ENCODE data around the gene SHE.

SHE gene

GRCh38 chr1:154502066-154502743 lies at the start of gene SHE, which contains the start of gene TDRD10:
Gene SHE, minus strand, starts transcription at chr1:154502412. Its CDS starts 386 bp downstream, at chr1:154502026.
Gene TDRD10, plus strand, starts transcription at chr1:154502219. Its CDS starts 4,685 bp downstream, at chr1:154506904.
- H3K4me3 ChIP-seq (ENCODE audit: low read depth, low read length): no peak within 1 kb of the TSS
- in situ Hi-C loops (cut with HindIII; ENCODE audit: low sequenced_read_pairs): no loop called here
- TF ChIP-seq, protein P1, sequence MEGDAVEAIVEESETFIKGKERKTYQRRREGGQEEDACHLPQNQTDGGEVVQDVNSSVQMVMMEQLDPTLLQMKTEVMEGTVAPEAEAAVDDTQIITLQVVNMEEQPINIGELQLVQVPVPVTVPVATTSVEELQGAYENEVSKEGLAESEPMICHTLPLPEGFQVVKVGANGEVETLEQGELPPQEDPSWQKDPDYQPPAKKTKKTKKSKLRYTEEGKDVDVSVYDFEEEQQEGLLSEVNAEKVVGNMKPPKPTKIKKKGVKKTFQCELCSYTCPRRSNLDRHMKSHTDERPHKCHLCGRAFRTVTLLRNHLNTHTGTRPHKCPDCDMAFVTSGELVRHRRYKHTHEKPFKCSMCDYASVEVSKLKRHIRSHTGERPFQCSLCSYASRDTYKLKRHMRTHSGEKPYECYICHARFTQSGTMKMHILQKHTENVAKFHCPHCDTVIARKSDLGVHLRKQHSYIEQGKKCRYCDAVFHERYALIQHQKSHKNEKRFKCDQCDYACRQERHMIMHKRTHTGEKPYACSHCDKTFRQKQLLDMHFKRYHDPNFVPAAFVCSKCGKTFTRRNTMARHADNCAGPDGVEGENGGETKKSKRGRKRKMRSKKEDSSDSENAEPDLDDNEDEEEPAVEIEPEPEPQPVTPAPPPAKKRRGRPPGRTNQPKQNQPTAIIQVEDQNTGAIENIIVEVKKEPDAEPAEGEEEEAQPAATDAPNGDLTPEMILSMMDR (IDR thresholded peaks at IDR 0.05; ENCODE audit: low read depth, low read length, missing control alignments): no peak
- DNase-seq (ENCODE audit: low read depth): no peak

DNA sequence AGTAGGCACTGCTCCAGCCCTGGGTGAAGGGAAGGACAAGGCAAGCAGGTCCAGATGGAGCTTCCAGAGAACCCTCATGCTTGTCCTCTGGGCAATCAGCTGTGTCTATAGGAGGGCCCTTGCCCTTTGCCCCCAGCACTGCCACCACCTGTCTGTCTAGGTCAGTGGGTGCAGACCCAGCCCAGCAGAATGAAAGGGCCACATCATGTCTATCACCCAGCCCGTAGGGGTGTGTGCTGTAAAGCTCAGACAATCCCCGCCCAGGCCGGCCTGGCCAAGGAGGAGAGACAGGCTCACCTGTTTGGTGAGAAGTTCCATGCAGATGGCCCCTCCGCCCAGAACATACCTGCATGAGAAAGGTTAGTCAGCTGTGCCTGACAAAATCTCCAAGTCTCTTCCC lies 49.3 kb upstream of the SHE start:
- TF ChIP-seq, protein P1 (IDR thresholded peaks at IDR 0.05; ENCODE audit: low read depth, low read length, missing control alignments): no peak
- no peak for DNase-seq (ENCODE audit: low read depth)
- in situ Hi-C loops (cut with HindIII; ENCODE audit: low sequenced_read_pairs): no loop called here
- no peak overlapping the region for H3K4me3 ChIP-seq (ENCODE audit: low read depth, low read length)

GRCh38 chr1:154550657-154551056 lies 48.4 kb upstream of the SHE start:
- TF ChIP-seq, protein P1 (IDR thresholded peaks at IDR 0.05; ENCODE audit: low read depth, low read length, missing control alignments): no peak
- in situ Hi-C loops (cut with HindIII; ENCODE audit: low sequenced_read_pairs): no loop called here
- DNase-seq (ENCODE audit: low read depth): no peak
- no peak overlapping the region for H3K4me3 ChIP-seq (ENCODE audit: low read depth, low read length)

DNA sequence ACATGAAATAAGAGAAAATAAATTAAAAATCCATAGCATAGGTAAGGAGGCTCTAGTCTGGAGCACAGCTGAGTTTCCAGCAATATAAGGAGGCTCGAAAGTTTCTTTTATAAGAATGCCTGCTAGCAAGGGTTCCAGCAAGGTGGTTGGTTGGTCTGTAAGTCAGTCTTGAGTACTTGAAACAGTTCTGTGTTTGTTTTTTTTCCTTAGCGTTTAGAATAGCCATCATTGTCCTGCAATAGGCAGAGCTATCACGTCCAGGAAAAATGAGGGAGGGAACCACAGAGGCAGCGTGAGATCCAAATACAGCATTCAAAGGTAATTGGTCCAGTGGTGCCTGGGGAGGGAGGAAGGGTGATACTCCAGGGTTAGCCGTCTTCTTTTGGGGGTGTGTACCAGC lies 47.9 kb upstream of the SHE start:
- H3K4me3 ChIP-seq (ENCODE audit: low read depth, low read length): no peak overlapping the region
- no peak for DNase-seq (ENCODE audit: low read depth)
- in situ Hi-C loops (cut with HindIII; ENCODE audit: low sequenced_read_pairs): no loop called here
- TF ChIP-seq, protein P1 (IDR thresholded peaks at IDR 0.05; ENCODE audit: low read depth, low read length, missing control alignments): no peak

GRCh38 chr1:154549202-154549770 lies 47.1 kb upstream of the SHE start:
- TF ChIP-seq, protein P1 (IDR thresholded peaks at IDR 0.05; ENCODE audit: low read depth, low read length, missing control alignments): no peak
- H3K4me3 ChIP-seq (ENCODE audit: low read depth, low read length): no peak overlapping the region
- DNase-seq (ENCODE audit: low read depth): no peak
- in situ Hi-C loops (cut with HindIII; ENCODE audit: low sequenced_read_pairs): no loop called here

- TF ChIP-seq, protein P1 (IDR thresholded peaks at IDR 0.05; ENCODE audit: low read depth, low read length, missing control alignments): no peak
- no peak for DNase-seq (ENCODE audit: low read depth)
- in situ Hi-C loops (cut with HindIII; ENCODE audit: low sequenced_read_pairs): no loop called here
- H3K4me3 ChIP-seq (ENCODE audit: low read depth, low read length): no peak overlapping the region
Measured at GRCh38 chr1:154548028-154548427, 45.8 kb upstream of the SHE start.

Measured in astrocyte of the cerebellum (primary cell).